Activated naive CD4-positive, alpha-beta T cell treated with anti-CD3 and anti-CD28 coated beads for 36 hours (primary cell): Measurements from ENCODE around the gene KCTD2. TPM values are rescaled to one million over a fixed set of nuclear protein-coding genes. Genes with fewer than 3 reads are reported as not detected.
"Not testable (repeated sequence)": the region's sequence is repeated elsewhere in the genome, so short reads cannot be mapped to it uniquely, and the experiment has no call there.

Experiments used
- CTCF ChIA-PET: fragments of 350-600 bp; sonication (Branson Sonifier 250); formaldehyde crosslinking; loops from one replicate; lab custom pipeline; 2021; ENCODE audit warnings: antibody characterized with exemption; lab: Charles Lee
- DNase-seq: peaks from one replicate; pipeline ENCODE4 v3.0.0-alpha.2; 2020
- H3K27ac Mint-ChIP-seq: one replicate; pipeline ENCODE4 v1.8.0; 2021; ENCODE audit warnings: mild to moderate bottlenecking, mixed read lengths
- H3K27me3 Mint-ChIP-seq: one replicate; pipeline ENCODE4 v1.8.0; 2021; ENCODE audit warnings: low read depth, mixed read lengths
- H3K36me3 Mint-ChIP-seq: one replicate; pipeline ENCODE4 v1.8.0; 2021; ENCODE audit warnings: low read depth, mixed read lengths
- H3K4me1 Mint-ChIP-seq: one replicate; pipeline ENCODE4 v1.8.0; 2021; ENCODE audit warnings: low read depth, mixed read lengths
- H3K4me3 Mint-ChIP-seq: one replicate; pipeline ENCODE4 v1.8.0; 2021; ENCODE audit warnings: mild to moderate bottlenecking, moderate library complexity, mixed read lengths
- H3K9me3 Mint-ChIP-seq: one replicate; pipeline ENCODE4 v1.8.0; 2021; ENCODE audit warnings: mixed read lengths
- intact Hi-C: fragments of 100-400 bp; cut with micrococcal nuclease; formaldehyde crosslinking; loops from one replicate; pipeline ENCODE4 v1.15.1; 2023
- total RNA-seq, 2 experiments: library from RNA; stranded (reverse); gene quantifications; one replicate each; pipeline ENCODE4 v1.2.3, GENCODE V29; 2021

The KCTD2 gene
- total RNA-seq, 2 experiments from 2014 or later: 18.7 to 20.8 TPM

DNA sequence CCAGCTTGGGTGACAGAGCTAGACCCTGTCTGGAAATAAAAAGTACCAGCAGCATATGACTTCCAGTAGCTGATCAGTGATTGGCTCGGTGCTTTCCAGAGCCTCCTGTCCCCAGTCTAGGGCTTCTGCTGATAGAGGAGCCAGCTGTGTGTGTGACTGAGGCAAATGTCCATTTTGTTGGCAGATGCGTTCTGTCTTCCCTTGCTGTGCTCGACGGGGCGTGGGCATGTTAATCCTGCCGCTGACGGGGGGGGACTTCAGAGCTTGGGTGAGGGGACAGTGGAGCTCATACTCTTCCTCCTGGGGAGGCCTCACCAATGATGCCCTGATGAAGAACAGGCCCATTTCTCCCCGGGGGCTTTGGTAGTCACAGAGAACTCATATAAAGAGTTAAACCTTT, 14.6 kb downstream of the KCTD2 start:
- intact Hi-C loops: loop anchor here (2.0 kb wide), 2 partner anchors 69 to 139 kb away; partner anchors contain the start of gene NT5C
- Mint-ChIP-seq H3K27me3 (no peaks in the 10 kb centered on the region), H3K4me1 (peaks cover 27% of the 10 kb centered on the region), H3K27ac (no peak overlapping the region), H3K9me3 (no peaks in the 10 kb centered on the region), H3K36me3 (peaks cover 14% of the 10 kb centered on the region), H3K4me3 (no peak overlapping the region)
- CTCF ChIA-PET: interaction anchor here (0.6 to 3.5 kb wide), 2 partner anchors 13 to 24 kb away, joined by 3 to 17 read pairs; no protein-coding TSS in a partner anchor
- DNase-seq: no peak

DNA sequence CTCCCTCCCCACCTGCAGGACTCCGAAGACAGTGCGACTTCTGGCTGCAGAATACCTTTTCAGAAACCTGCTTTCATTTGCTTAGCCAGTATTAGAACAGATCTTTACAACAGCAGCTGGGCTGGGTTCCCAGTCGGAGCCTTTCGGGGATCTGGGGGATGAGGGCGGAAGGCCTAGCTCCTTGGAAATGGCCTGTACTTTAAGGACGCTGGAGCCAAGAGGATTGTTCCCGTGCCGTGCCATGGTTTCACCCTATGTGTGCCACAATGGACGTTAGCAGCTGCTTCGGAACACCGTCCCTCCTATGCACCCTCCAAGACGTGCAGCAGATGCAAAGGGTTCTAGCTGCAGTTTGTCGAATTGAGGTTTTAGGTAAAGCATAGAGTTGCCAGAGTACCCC, 16.2 kb downstream of the KCTD2 start:
- Mint-ChIP-seq H3K4me1 (peaks cover 34% of the 10 kb centered on the region), H3K36me3 (peaks cover 14% of the 10 kb centered on the region), H3K9me3 (no peaks in the 10 kb centered on the region), H3K27ac (no peak overlapping the region), H3K4me3 (no peak overlapping the region), H3K27me3 (no peaks in the 10 kb centered on the region)
- intact Hi-C loops: no loop called here
- CTCF ChIA-PET: interaction anchor here (1.1 to 1.3 kb wide), 3 partner anchors 14 to 51 kb away, joined by 3 read pairs; partner anchors contain the start of gene MRPL58
- no peak for DNase-seq

DNA sequence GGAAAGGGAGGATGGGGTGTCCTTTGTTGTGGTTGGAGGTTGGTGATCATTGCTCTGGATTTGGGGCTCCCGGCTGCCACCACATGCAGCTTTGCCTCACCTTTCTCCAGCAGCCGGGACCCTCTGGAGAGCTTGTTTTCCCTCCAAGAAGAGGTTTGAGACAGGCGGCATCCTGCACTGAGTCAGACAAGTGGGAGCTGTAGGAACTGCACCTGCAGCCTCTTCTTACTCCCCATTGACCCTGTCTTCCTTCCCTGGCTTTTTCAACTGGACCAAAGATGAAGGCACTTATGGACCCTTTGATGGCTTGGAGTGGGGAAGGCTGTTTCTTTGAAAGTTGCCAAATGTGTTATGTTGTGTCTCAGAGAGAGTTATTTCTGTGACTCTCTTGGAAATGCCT, 16.6 kb downstream of the KCTD2 start:
- intact Hi-C loops: no loop called here
- H3K36me3 Mint-ChIP-seq: peaks cover 14% of the 10 kb centered on the region

DNA sequence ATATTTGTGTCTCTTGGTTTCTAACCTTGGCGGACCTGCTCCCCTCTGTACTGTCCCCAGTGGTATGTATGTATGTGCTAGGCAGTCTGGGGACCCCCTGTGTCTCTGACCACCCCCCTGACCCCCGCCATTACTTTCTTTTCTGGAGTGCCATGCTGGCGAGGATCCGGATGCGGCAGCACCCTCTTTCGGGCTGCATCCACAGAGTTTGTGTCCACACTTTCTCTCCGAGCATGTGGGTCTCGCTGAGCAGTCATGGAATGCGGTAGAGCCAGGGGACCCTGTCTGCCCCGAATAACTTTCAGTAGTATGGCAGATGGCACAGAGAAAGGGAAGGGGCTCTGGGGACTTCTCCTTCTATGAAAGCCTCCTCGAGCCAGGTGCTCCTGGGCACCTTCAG, 17.0 kb downstream of the KCTD2 start:
- CTCF ChIA-PET: interaction anchor here (0.5 to 1.3 kb wide), 3 partner anchors 14 to 1118 kb away, joined by 3 to 5 read pairs (median 3); no protein-coding TSS in a partner anchor
- intact Hi-C loops: no loop called here
- Mint-ChIP-seq H3K27me3 (no peaks in the 10 kb centered on the region), H3K27ac (no peak overlapping the region), H3K4me3 (no peak overlapping the region), H3K36me3 (peaks cover 14% of the 10 kb centered on the region), H3K4me1 (peaks cover 38% of the 10 kb centered on the region), H3K9me3 (no peaks in the 10 kb centered on the region)
- no peak for DNase-seq

More for the DNA sequence above, 16.6 kb downstream of the KCTD2 start:
- no peak overlapping the region for H3K27ac Mint-ChIP-seq
- H3K4me1 Mint-ChIP-seq: peaks cover 35% of the 10 kb centered on the region
- no peaks in the 10 kb centered on the region for H3K9me3 Mint-ChIP-seq
- H3K4me3 Mint-ChIP-seq: no peak overlapping the region
- no peak for DNase-seq
- CTCF ChIA-PET: interaction anchor here (0.5 to 1.3 kb wide), 4 partner anchors 14 to 1118 kb away, joined by 3 to 5 read pairs (median 3); partner anchors contain the start of gene MRPL58
- no peaks in the 10 kb centered on the region for H3K27me3 Mint-ChIP-seq

DNA sequence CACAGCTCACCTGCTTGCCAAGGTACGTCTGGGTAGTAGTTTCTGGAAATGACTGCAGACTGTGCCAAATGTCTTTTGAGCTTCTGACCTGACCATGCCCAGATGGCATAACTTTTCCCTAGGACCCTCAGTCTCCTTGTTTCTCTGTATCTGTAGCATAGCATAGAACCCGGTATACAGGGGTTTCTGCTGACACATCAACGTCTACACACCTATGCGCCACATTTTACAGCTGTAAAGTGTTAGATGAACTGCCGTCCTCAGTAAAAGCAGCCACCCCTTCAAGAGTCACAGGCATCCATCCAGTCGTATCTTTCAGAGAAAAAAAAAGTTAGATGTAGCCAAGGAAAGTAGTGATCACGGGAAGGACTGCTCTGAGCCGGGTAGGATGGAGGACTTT, 17.4 kb downstream of the KCTD2 start:
- intact Hi-C loops: no loop called here
- no peak for DNase-seq
- Mint-ChIP-seq H3K36me3 (peaks cover 14% of the 10 kb centered on the region), H3K4me1 (peaks cover 37% of the 10 kb centered on the region), H3K4me3 (no peak overlapping the region), H3K9me3 (no peaks in the 10 kb centered on the region), H3K27me3 (no peaks in the 10 kb centered on the region), H3K27ac (no peak overlapping the region)
- CTCF ChIA-PET: interaction anchor here (0.5 to 0.7 kb wide), 2 partner anchors 9 to 1118 kb away, joined by 3 to 5 read pairs; no protein-coding TSS in a partner anchor

DNA sequence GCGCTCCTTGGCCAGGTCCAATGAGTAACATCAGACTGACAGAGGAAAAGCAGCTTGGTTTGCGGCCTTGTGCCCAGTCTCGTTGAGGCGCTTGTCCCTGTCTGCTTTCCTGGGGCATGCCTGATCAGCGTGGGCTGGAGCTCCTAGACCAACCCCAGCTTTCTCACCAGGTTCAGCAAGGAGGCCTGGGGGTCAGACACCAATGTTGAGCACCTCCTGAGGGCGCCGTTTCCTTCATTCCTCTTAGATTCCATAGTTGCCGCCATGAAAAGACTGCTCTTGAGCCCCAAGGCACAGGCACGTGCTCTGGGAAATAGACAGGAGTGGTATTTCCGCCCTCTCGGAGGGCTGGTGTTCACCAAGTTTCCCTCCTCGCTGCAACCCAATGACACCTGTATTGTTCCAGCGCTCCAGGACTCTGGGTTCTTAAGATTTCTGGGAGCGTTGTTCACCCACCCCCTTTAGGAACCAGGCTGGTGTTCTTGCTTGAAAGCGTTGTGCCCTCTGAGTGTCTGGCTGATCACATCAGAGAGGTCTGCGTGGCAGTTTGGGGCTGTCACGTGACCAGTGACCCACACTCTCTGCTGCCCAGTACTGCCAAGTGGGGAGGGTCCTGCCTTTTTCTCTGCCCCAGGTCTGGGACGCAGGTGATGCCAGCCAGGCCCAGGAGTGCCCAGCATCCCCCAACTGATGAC, 18.0 kb downstream of the KCTD2 start:
- Mint-ChIP-seq H3K4me1 (peaks cover 33% of the 10 kb centered on the region), H3K36me3 (peaks cover 11% of the 10 kb centered on the region), H3K27me3 (no peaks in the 10 kb centered on the region), H3K27ac (no peak overlapping the region), H3K9me3 (no peaks in the 10 kb centered on the region), H3K4me3 (no peak overlapping the region)
- no peak for DNase-seq
- intact Hi-C loops: loop anchor here (5.0 kb wide), 1 partner anchor 42 kb away; the partner anchor contains the start of gene ARMC7
- CTCF ChIA-PET: interaction anchor here (0.7 kb wide), 1 partner anchor 9 kb away, joined by 3 read pairs; no protein-coding TSS in a partner anchor

DNA sequence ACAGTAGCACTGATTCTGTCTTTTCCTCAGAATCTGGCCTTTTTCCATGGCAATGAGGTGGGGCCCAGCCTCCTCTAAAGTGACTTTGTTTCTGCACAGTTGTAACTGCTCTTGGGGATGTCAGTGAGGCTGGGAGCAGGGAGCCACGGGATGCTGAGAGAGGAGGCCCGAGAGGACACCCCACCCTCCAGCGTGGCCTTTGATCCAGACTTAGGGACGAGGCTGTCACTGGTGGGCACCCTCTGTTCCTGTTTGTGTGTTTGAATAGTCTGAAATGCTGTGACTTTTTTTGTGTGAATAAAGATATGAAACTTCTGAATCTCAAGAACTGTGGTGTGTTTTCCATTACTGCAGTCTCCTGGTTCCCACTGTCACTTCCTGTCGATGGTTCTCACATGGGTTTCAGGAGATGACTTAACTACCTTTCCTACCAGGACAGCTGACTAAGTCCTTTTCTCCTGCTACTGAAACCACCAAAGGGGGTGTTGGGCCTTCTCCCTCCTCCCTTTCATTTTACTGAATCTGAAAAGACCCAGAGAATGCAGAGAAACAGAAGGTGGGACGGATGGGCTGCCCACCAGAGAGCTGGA, 18.6 kb downstream of the KCTD2 start:
- intact Hi-C loops: loop anchor here (5.0 kb wide), 1 partner anchor 42 kb away; the partner anchor contains the start of gene ARMC7
- CTCF ChIA-PET: no interaction called here
- Mint-ChIP-seq H3K4me3 (no peak overlapping the region), H3K27ac (peak overlapping the region; percentile 70), H3K4me1 (peaks cover 33% of the 10 kb centered on the region), H3K36me3 (peaks cover 11% of the 10 kb centered on the region), H3K9me3 (no peaks in the 10 kb centered on the region), H3K27me3 (no peaks in the 10 kb centered on the region)
- peak; percentile 39 for DNase-seq

DNA sequence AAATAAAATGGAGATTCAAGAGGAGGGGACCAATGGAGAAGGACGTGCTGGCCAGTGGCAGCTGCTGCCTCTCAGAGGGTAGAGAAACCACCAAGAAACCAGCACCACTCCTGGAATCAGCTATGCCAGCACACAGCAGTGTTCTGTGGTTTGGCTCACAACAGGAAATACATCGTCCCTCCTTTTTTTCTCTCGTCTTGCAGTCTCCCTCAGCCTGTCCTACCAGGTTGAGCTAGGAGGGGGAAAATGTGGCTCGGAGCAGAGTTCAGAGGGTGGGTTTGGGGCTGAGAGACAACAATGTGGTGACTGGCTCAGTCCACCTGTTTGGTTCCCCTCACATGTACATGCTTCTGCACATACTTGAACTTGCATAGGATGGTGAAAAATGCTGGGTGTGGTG, 20.8 kb downstream of the KCTD2 start:
- peak; percentile 41 for DNase-seq
- no peaks in the 10 kb centered on the region for H3K27me3 Mint-ChIP-seq
- peaks cover 33% of the 10 kb centered on the region for H3K4me1 Mint-ChIP-seq
- intact Hi-C loops: loop anchor here (5.0 kb wide), 1 partner anchor 39 kb away; the partner anchor contains the start of gene ARMC7
- H3K4me3 Mint-ChIP-seq: no peak overlapping the region
- peaks cover 8% of the 10 kb centered on the region for H3K36me3 Mint-ChIP-seq
- H3K9me3 Mint-ChIP-seq: no peaks in the 10 kb centered on the region
- CTCF ChIA-PET: interaction anchor here (0.7 to 1.3 kb wide), 4 partner anchors 38 to 63 kb away, joined by 3 to 4 read pairs (median 3); partner anchors contain the start of gene NT5C
- no peak overlapping the region for H3K27ac Mint-ChIP-seq

DNA sequence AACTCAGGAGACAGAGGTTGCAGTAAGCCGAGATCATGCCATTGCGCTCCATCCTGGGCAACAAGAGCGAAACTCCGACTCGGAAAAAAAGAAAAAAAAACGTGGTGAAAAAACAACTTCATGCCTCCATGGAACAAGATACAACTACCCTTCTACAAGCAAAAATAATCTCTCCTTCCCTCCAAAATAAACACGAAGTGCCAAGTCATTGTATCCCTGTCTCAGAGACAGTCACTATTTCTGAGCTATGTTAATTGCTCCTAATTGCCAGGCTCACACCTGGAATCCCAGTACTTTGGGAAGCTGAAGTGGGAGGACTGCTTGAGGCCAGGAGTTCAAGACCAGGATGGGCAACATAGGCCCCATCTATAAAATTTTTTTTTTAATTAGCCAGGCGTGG, 21.7 kb downstream of the KCTD2 start:
- Mint-ChIP-seq H3K27me3 (no peaks in the 10 kb centered on the region), H3K9me3 (no peaks in the 10 kb centered on the region)

DNA sequence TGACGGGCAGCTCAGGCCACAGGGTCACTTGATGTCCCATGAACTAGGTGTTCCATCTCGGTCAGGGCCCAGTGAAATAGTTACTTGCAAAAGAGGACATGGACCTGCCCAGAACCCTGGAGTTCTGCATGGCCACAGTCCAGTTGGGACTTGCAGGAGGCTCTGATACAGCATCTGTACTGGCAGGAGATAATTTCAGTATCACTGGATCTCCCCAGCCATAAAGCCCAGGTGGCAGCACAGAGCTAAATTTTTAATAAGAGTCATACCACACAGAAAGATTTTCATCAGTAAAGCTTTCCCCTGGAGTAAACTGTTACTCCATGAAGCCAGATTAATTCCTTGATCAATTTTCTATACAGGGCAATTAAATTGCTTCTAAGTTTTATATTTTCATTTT, 22.8 kb downstream of the KCTD2 start:
- Mint-ChIP-seq H3K36me3 (no peaks in the 10 kb centered on the region), H3K4me3 (no peak overlapping the region), H3K27ac (no peak overlapping the region), H3K9me3 (no peaks in the 10 kb centered on the region), H3K4me1 (peaks cover 32% of the 10 kb centered on the region), H3K27me3 (no peaks in the 10 kb centered on the region)
- CTCF ChIA-PET: interaction anchor here (0.6 to 1.9 kb wide), 5 partner anchors 9 to 132 kb away, joined by 3 to 6 read pairs (median 5); partner anchors contain the start of gene SLC16A5
- intact Hi-C loops: loop anchor here (5.0 kb wide), 1 partner anchor 38 kb away; the partner anchor contains the start of gene ARMC7
- peak; percentile 42 for DNase-seq

More for the DNA sequence above, 21.7 kb downstream of the KCTD2 start:
- no peak for DNase-seq
- CTCF ChIA-PET: interaction anchor here (0.7 to 1.8 kb wide), 5 partner anchors 19 to 353 kb away, joined by 4 to 6 read pairs (median 4); partner anchors contain the start of genes GRB2 and SLC16A5
- intact Hi-C loops: loop anchor here (5.0 kb wide), 1 partner anchor 39 kb away; the partner anchor contains the start of gene ARMC7
- H3K27ac Mint-ChIP-seq: no peak overlapping the region
- no peak overlapping the region for H3K4me3 Mint-ChIP-seq
- peaks cover 33% of the 10 kb centered on the region for H3K4me1 Mint-ChIP-seq
- H3K36me3 Mint-ChIP-seq: peaks cover 8% of the 10 kb centered on the region

DNA sequence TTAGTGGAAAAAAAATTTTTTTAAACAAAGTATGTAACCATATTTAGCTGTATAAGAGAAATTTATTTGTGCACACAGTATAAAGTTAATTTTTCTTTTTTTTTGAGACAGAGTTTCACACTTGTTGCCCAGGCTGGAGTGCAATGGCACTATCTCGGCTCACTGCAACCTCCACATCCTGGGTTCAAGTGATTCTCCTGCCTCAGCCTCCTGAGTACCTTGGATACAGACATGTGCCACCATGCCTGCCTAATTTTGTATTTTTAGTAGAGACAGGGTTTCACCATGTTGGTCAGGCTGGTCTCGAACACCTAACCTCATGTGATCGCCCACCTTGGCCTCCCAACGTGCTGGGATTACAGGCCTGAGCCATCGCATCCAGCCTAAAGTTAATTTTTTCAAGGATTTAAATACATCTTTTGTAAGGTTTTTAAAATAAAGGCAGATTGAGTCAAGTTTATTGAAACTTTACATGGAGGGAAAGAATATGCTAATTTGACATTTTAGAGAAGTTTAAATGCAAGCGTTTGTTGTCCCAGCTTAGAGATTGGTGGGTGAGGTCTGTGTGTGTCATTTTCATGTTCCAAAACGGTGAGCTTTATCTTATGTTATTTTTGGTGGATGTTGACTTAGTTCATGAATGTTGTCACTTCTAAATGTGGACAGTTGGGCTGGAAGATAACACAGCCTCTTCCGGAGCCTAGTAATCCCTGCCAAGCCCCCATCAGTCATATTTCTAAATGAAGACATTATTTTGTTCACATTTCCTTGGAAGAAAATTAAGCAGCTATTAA, 24.6 kb downstream of the KCTD2 start:
- H3K36me3 Mint-ChIP-seq, H3K27me3 Mint-ChIP-seq, H3K9me3 Mint-ChIP-seq, H3K27ac Mint-ChIP-seq, H3K4me3 Mint-ChIP-seq, intact Hi-C loops, DNase-seq: not testable (repeated sequence)
- CTCF ChIA-PET: interaction anchor here (0.6 to 2.1 kb wide), 6 partner anchors 42 to 167 kb away, joined by 3 to 11 read pairs (median 4); partner anchors contain the start of gene USH1G
- H3K4me1 Mint-ChIP-seq: peaks cover 14% of the 10 kb centered on the region
